H9 (cell line): ENCODE results near the gene ITPKB. TPM values are rescaled to one million over a fixed set of nuclear protein-coding genes. Genes with fewer than 3 reads are reported as not detected.

Source experiments
- DNase-seq: peaks from one replicate; pipeline ENCODE4 v3.0.0-alpha.2; 2017
- H2AFZ ChIP-seq: one replicate; pipeline ENCODE4 v1.6.1; 2013; ENCODE audit warnings: mild to moderate bottlenecking, low read length, control low read depth, moderate library complexity
- H2AK5ac ChIP-seq: 2 replicates; pipeline ENCODE4 v1.6.1; 2013; ENCODE audit warnings: low read length, control low read depth, mixed read lengths; ENCODE audit not compliant: insufficient read length
- H2BK120ac ChIP-seq: one replicate; pipeline ENCODE4 v1.6.1; 2013; ENCODE audit warnings: low read depth, mild to moderate bottlenecking, low read length, control low read depth, inconsistent platforms; ENCODE audit not compliant: poor library complexity, severe bottlenecking
- H2BK12ac ChIP-seq: 2 replicates; pipeline ENCODE4 v1.6.1; 2013; ENCODE audit warnings: low read length, control low read depth, mixed read lengths, low read depth; ENCODE audit not compliant: insufficient read length
- H2BK15ac ChIP-seq: 2 replicates; pipeline ENCODE4 v1.6.1; 2013; ENCODE audit warnings: low read depth, low read length, control low read depth
- H2BK20ac ChIP-seq: one replicate; pipeline ENCODE4 v1.6.1; 2013; ENCODE audit warnings: low read depth, mild to moderate bottlenecking, low read length, control low read depth, inconsistent platforms; ENCODE audit not compliant: poor library complexity, severe bottlenecking
- H2BK5ac ChIP-seq: 2 replicates; pipeline ENCODE4 v1.6.1; 2013; ENCODE audit warnings: low read length, control low read depth, mixed read lengths; ENCODE audit not compliant: insufficient read length
- H3K14ac ChIP-seq: 2 replicates; pipeline ENCODE4 v1.6.1; 2013; ENCODE audit warnings: low read length, control low read depth; ENCODE audit not compliant: insufficient read depth
- H3K18ac ChIP-seq: 2 replicates; pipeline ENCODE4 v1.6.1; 2013; ENCODE audit warnings: low read depth, mild to moderate bottlenecking, mixed read lengths, low read length, control low read depth; ENCODE audit not compliant: insufficient read length
- H3K23ac ChIP-seq: 2 replicates; pipeline ENCODE4 v1.6.1; 2013; ENCODE audit warnings: low read length, control low read depth, mixed read lengths, low read depth; ENCODE audit not compliant: insufficient read length
- H3K23me2 ChIP-seq: 2 replicates; pipeline ENCODE4 v1.6.1; 2013; ENCODE audit warnings: low read depth, mild to moderate bottlenecking, mixed read lengths, low read length, control low read depth; ENCODE audit not compliant: insufficient read length, poor library complexity, severe bottlenecking
- H3K27ac ChIP-seq: 2 replicates; pipeline ENCODE4 v1.5.1; 2013; ENCODE audit warnings: low read length, control low read depth, mixed read lengths, low read depth; ENCODE audit not compliant: insufficient read length
- H3K27me3 ChIP-seq: 2 replicates; pipeline ENCODE4 v1.6.1; 2013; ENCODE audit warnings: low read length, control low read depth, inconsistent platforms; ENCODE audit not compliant: insufficient read depth
- H3K4ac ChIP-seq: 2 replicates; pipeline ENCODE4 v1.6.1; 2013; ENCODE audit warnings: low read depth, mild to moderate bottlenecking, control low read depth, inconsistent platforms, low read length, moderate library complexity
- H3K4me1 ChIP-seq: 2 replicates; pipeline ENCODE4 v1.6.1; 2013; ENCODE audit warnings: low read length, control low read depth, inconsistent platforms; ENCODE audit not compliant: insufficient read depth
- H3K4me2 ChIP-seq: 2 replicates; pipeline ENCODE4 v1.6.1; 2013; ENCODE audit warnings: low read length, control low read depth, mixed read lengths; ENCODE audit not compliant: insufficient read length, insufficient read depth
- H3K56ac ChIP-seq: 2 replicates; pipeline ENCODE4 v1.6.1; 2013; ENCODE audit warnings: low read depth, mild to moderate bottlenecking, mixed read lengths, low read length, control low read depth; ENCODE audit not compliant: insufficient read length
- H3K79me1 ChIP-seq: 2 replicates; pipeline ENCODE4 v1.6.1; 2013; ENCODE audit warnings: low read depth, mild to moderate bottlenecking, moderate library complexity, low read length, control low read depth, inconsistent platforms; ENCODE audit not compliant: insufficient read depth, poor library complexity, severe bottlenecking
- H3K79me2 ChIP-seq: 2 replicates; pipeline ENCODE4 v1.6.1; 2013; ENCODE audit warnings: low read length, control low read depth, inconsistent platforms; ENCODE audit not compliant: insufficient read depth
- H3K9ac ChIP-seq: 2 replicates; pipeline ENCODE4 v1.6.1; 2013; ENCODE audit warnings: low read length, control low read depth, mixed read lengths; ENCODE audit not compliant: insufficient read length; ENCODE audit errors: extremely low read depth
- H3K9me3 ChIP-seq: one replicate; pipeline ENCODE4 v1.6.1; 2013; ENCODE audit warnings: low read depth, low read length, inconsistent platforms; ENCODE audit not compliant: control insufficient read depth
- H3T11ph ChIP-seq: one replicate; pipeline ENCODE4 v1.6.1; 2013; ENCODE audit warnings: mild to moderate bottlenecking, low read length, control low read depth, inconsistent platforms
- H4K20me1 ChIP-seq: one replicate; pipeline ENCODE4 v1.6.1; 2013; ENCODE audit not compliant: control insufficient read depth, insufficient read length, insufficient read depth
- H4K5ac ChIP-seq: 2 replicates; pipeline ENCODE4 v1.6.1; 2013; ENCODE audit warnings: low read depth, mild to moderate bottlenecking, mixed read lengths, low read length, control low read depth; ENCODE audit not compliant: insufficient read length
- H4K8ac ChIP-seq: replicated peaks from 2 replicates; pipeline ENCODE4 v1.6.1; 2013; ENCODE audit warnings: low read length, control low read depth, mixed read lengths, low read depth; ENCODE audit not compliant: insufficient read length
- H4K91ac ChIP-seq: 2 replicates; pipeline ENCODE4 v1.6.1; 2013; ENCODE audit warnings: low read depth, mild to moderate bottlenecking, moderate library complexity, mixed read lengths, low read length, control low read depth; ENCODE audit not compliant: insufficient read length
- H3K27ac Mint-ChIP-seq, 3 experiments: 2 replicates in 2 of 3; 3 replicates in 1 of 3; pipeline ENCODE4 v1.8.0; 2020 to 2021; ENCODE audit warnings: mixed read lengths in 3 of 3, mild to moderate bottlenecking in 1 of 3, moderate library complexity in 1 of 3
- H3K27me3 Mint-ChIP-seq: 2 replicates; pipeline ENCODE4 v1.8.0; 2021; ENCODE audit warnings: low read depth, mild to moderate bottlenecking, moderate library complexity, mixed read lengths
- H3K36me3 Mint-ChIP-seq, 3 experiments: 2 replicates in 2 of 3; 3 replicates in 1 of 3; pipeline ENCODE4 v1.8.0; 2020 to 2021; ENCODE audit warnings: low read depth in 3 of 3, mixed read lengths in 3 of 3; ENCODE audit not compliant: insufficient read depth in 1 of 3
- H3K4me1 Mint-ChIP-seq, 2 experiments: 2 replicates each; pipeline ENCODE4 v1.8.0; 2020; ENCODE audit warnings: mixed read lengths in 2 of 2
- H3K4me3 Mint-ChIP-seq, 2 experiments: 2 replicates in 1 of 2; 3 replicates in 1 of 2; pipeline ENCODE4 v1.8.0; 2020 to 2021; ENCODE audit warnings: mild to moderate bottlenecking in 2 of 2, mixed read lengths in 2 of 2, moderate library complexity in 1 of 2
- H3K9me3 Mint-ChIP-seq, 2 experiments: 2 replicates in 1 of 2; 3 replicates in 1 of 2; pipeline ENCODE4 v1.8.0; 2020; ENCODE audit warnings: mild to moderate bottlenecking in 2 of 2, mixed read lengths in 2 of 2, moderate library complexity in 1 of 2
- WGBS: extraction: QIAGEN DNeasy Blood & Tissue Kit; methylation state at CpG from one replicate; pipeline ENCODE4 v1.1.7; 2013; ENCODE audit warnings: missing lambda C conversion rate, low lambda C conversion rate, mixed read lengths; ENCODE audit not compliant: insufficient read length; ENCODE audit errors: extremely low coverage; 5-methylcytosine and 5-hydroxymethylcytosine counted together
- total RNA-seq: library from RNA; stranded (reverse); gene quantifications from 2 replicates; pipeline ENCODE4 v1.2.1, GENCODE V29; 2021
- TF ChIP-seq, protein P1 (sequence below): fragments of 200-600 bp; sonication (generic); conservative IDR thresholded peaks from 3 replicates; pipeline ENCODE4 v1.8.0; 2021; ENCODE audit warnings: antibody characterized with exemption, mild to moderate bottlenecking

ITPKB gene
- total RNA-seq, 1 experiment from 2014 or later = 3.8 TPM

DNA sequence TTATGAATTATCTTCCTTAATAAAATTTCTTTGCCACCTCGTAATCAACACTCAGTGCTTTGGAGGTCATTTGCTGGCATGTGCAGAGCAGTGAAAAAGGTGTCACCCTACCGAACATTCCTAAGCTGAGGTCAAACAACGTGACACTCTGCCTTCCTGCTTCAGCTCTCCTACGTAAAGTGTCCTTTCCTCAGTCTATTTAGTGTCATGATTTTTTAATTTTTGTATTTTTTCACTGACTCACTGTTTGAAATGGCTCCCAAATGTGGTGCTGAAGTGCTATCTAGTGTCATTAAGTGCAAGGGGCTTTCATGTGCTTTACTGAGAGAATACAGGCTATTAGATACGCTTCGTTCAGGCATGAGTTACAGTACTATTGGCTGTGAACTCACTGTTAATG, 37.0 kb upstream of the ITPKB start:
- DNase-seq = no peak
- H3K27ac Mint-ChIP-seq = no peak overlapping the region
- Histone ChIP-seq H4K5ac (no peak overlapping the region), H3K79me2 (no peaks in the 10 kb centered on the region), H3K4me2 (no peak overlapping the region), H3K9ac (no peak overlapping the region), H2AK5ac (no peak overlapping the region), H2BK15ac (no peak overlapping the region), H3T11ph (no peak overlapping the region), H3K18ac (no peak overlapping the region), H3K4me1 (peaks cover 3% of the 10 kb centered on the region; the same call in 1 of the 2 replicates), H4K8ac (no peak overlapping the region), H3K79me1 (no peaks in the 10 kb centered on the region), H3K14ac (no peak overlapping the region), H2BK12ac (no peak overlapping the region), H3K27me3 (no peaks in the 10 kb centered on the region), H3K56ac (no peak overlapping the region), H4K91ac (no peak overlapping the region), H2AFZ (no peak overlapping the region), H4K20me1 (no peaks in the 10 kb centered on the region), H3K9me3 (no peaks in the 10 kb centered on the region), H3K23ac (no peak overlapping the region), H3K4ac (no peak overlapping the region), H2BK5ac (no peak overlapping the region), H2BK20ac (no peak overlapping the region), H2BK120ac (no peak overlapping the region), H3K23me2 (no peaks in the 10 kb centered on the region), H3K27ac (no peak overlapping the region)
- WGBS = no CpG with 5 or more reads among the region's 6 CpGs
- TF ChIP-seq, protein P1, sequence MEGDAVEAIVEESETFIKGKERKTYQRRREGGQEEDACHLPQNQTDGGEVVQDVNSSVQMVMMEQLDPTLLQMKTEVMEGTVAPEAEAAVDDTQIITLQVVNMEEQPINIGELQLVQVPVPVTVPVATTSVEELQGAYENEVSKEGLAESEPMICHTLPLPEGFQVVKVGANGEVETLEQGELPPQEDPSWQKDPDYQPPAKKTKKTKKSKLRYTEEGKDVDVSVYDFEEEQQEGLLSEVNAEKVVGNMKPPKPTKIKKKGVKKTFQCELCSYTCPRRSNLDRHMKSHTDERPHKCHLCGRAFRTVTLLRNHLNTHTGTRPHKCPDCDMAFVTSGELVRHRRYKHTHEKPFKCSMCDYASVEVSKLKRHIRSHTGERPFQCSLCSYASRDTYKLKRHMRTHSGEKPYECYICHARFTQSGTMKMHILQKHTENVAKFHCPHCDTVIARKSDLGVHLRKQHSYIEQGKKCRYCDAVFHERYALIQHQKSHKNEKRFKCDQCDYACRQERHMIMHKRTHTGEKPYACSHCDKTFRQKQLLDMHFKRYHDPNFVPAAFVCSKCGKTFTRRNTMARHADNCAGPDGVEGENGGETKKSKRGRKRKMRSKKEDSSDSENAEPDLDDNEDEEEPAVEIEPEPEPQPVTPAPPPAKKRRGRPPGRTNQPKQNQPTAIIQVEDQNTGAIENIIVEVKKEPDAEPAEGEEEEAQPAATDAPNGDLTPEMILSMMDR = no peak
- no peak overlapping the region for H3K4me3 Mint-ChIP-seq
- H3K9me3 Mint-ChIP-seq = no peaks in the 10 kb centered on the region
- H3K36me3 Mint-ChIP-seq = no peaks in the 10 kb centered on the region; a peak in 1 of 7 replicates
- no peaks in the 10 kb centered on the region for H3K4me1 Mint-ChIP-seq
- peaks cover 8% of the 10 kb centered on the region for H3K27me3 Mint-ChIP-seq
